DMS 273 (cell line): ENCODE data around the gene LARP7.
A peak's percentile ranks its signal among the peaks of the same experiment; 100 is the strongest.
"Not testable (repeated sequence)": the region's sequence is repeated elsewhere in the genome, so short reads cannot be mapped to it uniquely, and the experiment has no call there.

Experiments used
- DNase-seq: peaks from one replicate; lab custom pipeline; 2025; ENCODE audit not compliant: unreplicated experiment; lab: John Stamatoyannopoulos, UW

The LARP7 gene

GRCh38 chr4:112649055-112649408 is 12.1 kb downstream of the LARP7 start:
- DNase-seq, result no peak

GRCh38 chr4:112650332-112650731 is 13.4 kb downstream of the LARP7 start:
- no peak for DNase-seq

GRCh38 chr4:112651641-112652040 is 14.7 kb downstream of the LARP7 start:
- no peak for DNase-seq

- no peak for DNase-seq
Measured at GRCh38 chr4:112652216-112652615, 15.3 kb downstream of the LARP7 start.

- DNase-seq, result no peak
Measured at GRCh38 chr4:112655270-112655669, 18.3 kb downstream of the LARP7 start.

- not testable (repeated sequence) for DNase-seq
Measured at GRCh38 chr4:112656115-112656514, 19.2 kb downstream of the LARP7 start.

- no peak for DNase-seq
Measured at GRCh38 chr4:112664611-112665010, 27.7 kb downstream of the LARP7 start.

GRCh38 chr4:112668131-112668530 is 31.2 kb downstream of the LARP7 start:
- DNase-seq, result no peak

- no peak for DNase-seq
Measured at GRCh38 chr4:112673076-112673475, 36.1 kb downstream of the LARP7 start.

GRCh38 chr4:112673686-112674085 is 36.7 kb downstream of the LARP7 start:
- no peak for DNase-seq

- DNase-seq, result no peak
Measured at GRCh38 chr4:112674376-112674775, 37.4 kb downstream of the LARP7 start.

GRCh38 chr4:112677519-112678091 is 40.7 kb downstream of the LARP7 start:
- no peak for DNase-seq

GRCh38 chr4:112680996-112681395 is 44.1 kb downstream of the LARP7 start:
- no peak for DNase-seq

- no peak for DNase-seq
Measured at GRCh38 chr4:112693507-112693906, 56.6 kb downstream of the LARP7 start.

GRCh38 chr4:112700679-112701078 is 63.7 kb downstream of the LARP7 start:
- DNase-seq, result no peak

GRCh38 chr4:112702892-112703291 is 65.9 kb downstream of the LARP7 start:
- DNase-seq, result no peak

GRCh38 chr4:112704322-112704721 is 67.4 kb downstream of the LARP7 start:
- no peak for DNase-seq

- DNase-seq, result peak; percentile 72
Measured at GRCh38 chr4:112704991-112705845, 68.3 kb downstream of the LARP7 start.

- DNase-seq, result peak; percentile 52
Measured at GRCh38 chr4:112705891-112706839, 69.2 kb downstream of the LARP7 start.

- peak; percentile 52 for DNase-seq
Measured at GRCh38 chr4:112706840-112707207, 69.9 kb downstream of the LARP7 start.
